HG02798 (cell line): ENCODE results near the gene INF2.
"Not testable (repeated sequence)": the region's sequence is repeated elsewhere in the genome, so short reads cannot be mapped to it uniquely, and the experiment has no call there.

Experiments
- ATAC-seq: cut with Tn5 transposase; IDR thresholded peaks from one replicate; pipeline ENCODE4 v1.9.1; 2021; ENCODE audit warnings: mild to moderate bottlenecking; ENCODE audit not compliant: unreplicated experiment, poor library complexity

Gene INF2

DNA sequence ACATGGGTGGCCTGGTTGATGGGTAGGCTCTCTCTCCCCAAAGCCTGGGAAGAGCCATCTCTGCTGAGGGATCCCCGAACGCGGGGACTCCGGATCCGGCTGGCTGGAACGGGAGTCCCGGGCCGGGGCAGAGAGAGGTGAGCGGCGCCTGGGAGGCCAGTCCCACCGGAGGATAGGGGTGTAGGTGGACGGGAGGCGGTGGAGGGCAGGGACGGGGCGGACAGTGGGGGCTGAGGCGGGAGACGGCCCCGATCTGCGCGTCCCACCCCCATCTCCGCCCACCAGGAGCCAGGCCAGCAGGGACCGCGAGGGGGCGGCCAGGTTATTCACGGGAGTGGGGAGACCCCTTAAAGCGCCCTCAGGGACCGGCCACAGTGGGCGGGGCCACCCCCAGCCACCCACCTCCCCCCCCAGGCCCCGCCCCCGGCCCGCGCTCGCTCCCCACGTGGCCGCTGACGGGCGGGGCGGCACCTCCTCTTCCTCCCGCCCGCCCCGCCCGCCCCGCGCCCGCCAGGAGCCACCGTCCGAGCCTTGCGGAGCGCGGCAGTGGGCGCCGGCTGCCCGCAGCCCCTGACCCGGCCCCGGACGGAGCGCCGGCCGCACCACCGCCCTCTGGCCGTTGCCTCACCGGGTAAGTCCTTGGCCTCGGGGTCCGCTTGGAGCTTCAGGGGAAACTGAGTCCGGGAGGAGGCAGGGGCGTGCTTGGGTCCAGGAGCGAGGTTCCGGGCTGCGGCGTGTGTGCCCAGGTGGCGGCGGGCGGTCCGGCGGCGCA is at the start of gene INF2:
INF2 (plus strand) TSS at position 510 of the 772 bp plus-strand sequence. CDS start 11,748 bp downstream, outside the sequence.
- peak; percentile 43 for ATAC-seq

DNA sequence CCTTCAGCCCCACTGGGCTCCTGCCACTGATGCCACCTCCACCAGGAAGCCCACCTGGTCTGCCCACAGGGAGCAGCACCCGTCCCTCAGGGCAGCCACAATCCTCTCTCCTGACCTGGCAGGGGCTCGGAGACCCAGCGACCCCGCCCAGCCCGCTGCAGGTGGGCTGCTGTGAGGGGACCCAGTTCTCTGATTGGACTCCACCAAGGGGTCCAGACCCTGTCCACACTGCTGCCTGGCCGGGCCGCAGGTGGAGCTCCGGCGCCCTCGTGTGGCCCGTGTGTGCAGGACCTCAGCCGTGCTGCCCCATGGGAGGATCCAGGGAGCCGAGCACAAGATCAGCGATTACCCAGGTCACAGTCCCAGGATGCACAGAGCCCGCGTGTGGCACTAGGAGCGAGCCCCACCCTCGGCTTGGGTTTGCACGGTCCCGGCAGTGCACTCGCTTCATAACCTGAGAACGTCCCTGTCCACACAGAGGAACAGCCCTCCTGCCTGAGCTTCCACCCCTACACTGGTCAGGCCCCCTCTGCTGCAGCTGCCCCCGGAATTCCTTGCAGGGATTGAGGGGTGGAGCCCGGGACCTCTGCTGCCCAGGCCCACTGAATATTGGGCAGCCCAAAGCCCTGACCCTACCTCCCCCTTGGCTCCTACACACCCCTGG is 49.4 kb upstream of the INF2 start:
- ATAC-seq, result no peak

DNA sequence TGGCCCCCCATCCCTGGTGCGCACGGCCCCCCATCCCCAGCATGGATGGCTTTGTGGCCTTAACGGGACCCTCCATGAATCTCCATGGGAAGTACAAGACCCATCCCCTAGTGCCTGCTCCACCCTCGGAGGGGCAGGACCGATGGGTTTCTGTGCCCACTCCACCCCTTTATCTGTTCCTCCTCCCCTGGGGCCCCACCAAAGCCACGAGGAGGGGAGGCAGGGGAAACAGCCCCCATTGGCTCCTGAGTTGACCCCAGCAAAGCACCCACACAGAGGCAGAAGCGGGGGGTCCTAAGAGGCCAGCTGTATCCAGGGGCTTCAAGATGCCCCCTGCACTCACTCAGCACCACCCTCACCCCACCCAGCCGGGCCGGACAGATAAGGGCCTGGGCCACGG is 48.7 kb upstream of the INF2 start:
- ATAC-seq, result no peak

DNA sequence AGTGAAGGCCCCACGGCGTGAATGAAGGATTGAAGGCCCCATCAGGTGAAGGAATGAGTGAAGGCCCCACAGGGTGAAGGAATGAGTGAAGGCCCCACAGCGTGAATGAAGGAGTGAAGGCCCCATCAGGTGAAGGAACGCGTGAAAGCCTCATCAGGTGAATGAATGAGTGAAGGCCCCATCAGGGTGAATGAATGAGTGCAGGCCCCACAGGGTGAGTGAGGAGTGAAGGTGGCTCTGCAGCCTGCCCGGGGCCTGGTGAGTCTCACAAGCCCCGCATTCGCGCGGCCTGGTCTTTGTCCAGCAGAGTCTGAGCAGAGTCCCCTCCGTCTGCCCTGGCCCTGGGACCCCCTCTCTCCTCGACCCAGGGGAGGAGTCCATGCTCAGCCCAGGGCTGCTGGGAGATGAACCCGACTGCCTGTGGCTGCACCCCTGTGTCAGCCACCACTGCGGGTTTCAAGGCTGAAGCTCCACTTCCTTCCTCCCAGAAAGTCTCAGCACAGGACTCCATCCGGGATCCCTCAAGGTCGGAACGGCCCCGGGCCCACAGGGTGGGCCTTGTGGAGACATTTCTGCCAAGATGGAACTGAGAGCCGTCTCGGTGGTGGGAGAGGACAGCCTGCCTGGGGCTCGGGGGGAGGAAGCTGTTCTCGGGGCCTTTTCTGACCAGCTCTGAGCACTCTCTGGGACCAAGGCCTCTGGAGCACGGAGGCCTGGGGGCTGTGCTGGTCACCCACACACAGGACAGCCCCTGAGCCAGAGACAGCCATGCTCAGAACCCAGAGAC is 47.5 kb upstream of the INF2 start:
- ATAC-seq, result no peak

DNA sequence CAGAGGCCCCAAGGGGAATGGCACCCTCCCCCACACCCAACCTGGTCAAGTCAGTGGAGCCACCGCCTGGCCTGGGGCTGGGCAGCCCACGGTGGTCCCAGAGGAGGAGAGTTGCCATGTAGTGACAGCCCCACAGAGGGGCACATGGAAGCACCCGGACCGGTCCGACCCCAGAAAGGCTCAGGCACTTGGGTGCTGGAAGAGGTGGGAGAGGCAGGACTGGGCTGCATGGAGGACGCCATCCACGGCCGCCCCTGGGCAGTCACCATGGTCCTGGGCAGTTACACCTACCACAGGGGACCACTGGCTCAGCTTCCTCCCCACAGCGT is 46.9 kb upstream of the INF2 start:
- ATAC-seq, result no peak

DNA sequence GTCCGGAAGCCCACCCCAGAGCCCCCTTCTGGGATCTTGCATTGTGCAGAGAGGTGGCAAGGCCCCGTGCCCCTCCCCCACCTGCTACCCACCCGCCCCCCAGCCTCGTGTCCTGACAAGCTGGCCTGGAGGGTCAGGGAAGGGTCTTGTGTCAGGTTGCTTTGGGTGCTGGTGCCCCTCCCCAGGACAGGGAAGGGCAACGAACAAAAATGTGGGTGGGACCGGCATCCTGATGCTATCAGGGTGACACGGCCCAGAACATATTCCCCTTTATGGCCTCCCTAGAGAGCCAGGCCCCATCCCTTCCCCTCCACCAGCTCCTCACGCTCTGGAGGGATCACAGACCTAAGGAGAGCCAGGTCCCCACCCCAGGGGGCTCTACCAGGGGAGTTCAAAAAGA is 46.1 kb upstream of the INF2 start:
- no peak for ATAC-seq

DNA sequence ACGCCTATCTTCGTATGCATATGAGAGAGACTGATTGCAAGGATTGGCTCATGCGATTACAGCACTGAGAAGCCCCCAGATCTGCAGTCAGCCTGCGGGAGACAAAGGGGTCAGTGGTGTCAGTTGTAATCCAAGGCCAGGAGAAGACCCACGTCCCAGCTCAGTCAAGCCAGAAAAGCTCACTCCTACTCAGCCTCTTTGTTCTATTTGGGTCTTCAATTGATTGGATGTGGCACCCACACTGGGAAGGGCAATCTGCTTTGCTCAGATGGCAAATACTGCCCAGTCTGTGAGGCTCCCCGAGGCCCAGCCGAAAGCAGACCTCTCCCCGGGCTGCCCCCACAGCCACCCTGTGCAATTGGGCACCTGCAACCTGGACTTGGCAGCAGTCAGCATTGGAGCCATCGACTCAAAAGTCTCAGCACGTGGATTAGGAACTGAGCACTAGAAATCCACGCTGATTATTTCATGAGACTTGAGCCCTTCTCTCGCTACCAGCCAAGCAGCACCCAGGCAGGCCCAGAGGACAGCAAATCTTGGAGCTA is 45.3 kb upstream of the INF2 start:
- no peak for ATAC-seq

DNA sequence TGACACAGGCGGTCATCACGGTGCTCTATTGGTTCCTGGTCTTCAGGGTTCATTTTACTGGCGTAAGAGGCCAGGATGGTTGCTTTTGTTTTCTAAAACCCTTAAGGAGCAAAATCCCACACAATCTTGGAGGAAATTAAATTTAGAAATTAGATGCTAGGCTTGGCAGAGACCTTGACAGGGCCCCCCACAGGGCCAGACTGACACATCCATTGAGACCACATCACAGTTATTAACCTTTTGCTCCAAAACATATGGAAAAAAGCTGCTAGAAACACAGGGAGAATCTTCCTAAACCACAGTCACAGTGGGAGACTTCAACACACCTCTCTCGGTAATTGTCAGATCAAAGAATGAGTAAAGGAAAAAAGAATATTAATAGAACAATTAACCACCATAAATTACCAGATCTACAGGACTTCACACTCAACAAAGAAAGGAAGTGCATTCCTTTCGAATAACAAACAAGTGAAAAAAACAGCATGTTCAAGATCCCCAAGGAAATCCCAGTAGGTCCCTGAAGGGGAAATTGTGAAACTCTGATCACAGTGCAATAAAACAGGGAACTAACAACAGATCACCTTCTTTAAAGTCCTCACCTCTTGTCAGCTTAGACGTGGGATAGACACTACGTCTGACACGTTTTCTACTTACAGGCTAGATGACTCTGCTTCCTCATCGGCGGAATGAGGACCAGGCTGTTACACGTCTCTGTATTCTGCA is 44.6 kb upstream of the INF2 start:
- ATAC-seq, result no peak

DNA sequence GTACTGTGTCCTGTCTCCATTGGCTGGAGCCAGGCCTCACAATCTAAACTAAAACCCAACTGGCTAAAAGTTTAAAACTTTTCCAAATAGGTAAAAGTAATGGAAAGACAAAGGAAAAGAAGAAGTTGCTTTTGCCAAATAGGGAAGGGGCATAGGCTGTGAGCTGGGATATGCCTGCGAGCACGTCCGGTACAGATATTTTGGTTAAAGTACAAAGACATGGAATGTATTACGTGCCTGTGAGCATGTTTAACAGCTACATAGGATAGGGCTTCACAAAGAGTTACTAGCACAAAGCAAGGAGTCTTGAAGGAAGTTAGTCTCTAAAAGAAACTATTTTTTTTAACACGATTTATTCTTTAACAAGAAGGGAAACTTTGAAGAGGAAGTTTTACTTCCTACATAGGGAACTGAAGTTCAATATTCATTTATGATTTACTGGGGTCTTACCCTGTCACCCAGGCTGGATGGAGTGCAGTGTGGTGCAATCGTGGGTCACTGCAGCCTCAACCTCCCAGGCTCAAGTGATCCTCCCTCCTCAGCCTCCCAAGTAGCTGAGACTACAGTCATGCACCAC is 41.9 kb upstream of the INF2 start:
- no peak for ATAC-seq

DNA sequence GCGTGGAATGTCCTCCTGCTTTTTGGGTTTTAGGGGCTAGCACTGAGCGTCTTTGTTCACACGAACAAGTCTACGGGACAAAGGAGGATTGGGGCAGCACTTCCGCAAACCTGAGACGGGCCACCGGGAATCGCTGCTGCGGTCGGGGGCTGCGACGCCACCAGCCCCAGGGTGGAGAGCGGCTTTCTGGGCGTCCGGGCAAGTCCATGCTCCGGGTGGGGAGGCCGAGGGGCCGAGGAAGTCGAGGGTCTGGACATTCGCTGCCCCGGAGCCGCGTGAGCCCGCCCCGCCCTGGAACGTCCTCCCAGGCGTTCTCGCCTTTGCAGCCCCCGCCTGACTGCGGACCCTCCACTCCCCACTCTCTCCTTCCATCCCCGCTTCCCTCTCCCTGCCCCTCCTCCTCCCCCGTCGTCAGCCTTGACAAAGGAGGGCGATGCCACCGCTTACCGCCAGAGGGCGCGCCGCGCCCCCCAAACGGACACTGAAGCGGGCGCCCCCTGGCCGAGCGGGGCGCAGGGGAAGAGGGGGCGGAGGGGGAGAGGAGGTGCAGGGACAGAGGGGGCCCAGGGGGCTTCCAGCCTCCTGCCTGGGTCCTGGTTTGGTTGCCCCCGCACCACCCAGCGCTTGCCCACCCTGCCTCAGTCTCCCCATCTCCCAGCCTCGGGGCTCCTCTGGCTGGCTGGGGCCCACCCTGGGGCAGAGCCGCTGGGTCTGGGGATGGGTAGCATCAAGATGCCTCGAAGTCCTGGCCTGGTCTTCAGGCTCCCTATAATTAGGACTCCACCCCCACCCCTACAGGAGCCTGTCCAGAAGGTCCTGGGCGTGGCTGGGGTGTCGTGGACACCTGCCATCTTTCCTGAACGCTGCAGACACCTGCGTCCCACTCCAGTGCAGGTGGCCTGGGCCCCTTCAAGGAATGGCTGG is 39.1 kb upstream of the INF2 start:
- ATAC-seq, result peak; percentile 62

DNA sequence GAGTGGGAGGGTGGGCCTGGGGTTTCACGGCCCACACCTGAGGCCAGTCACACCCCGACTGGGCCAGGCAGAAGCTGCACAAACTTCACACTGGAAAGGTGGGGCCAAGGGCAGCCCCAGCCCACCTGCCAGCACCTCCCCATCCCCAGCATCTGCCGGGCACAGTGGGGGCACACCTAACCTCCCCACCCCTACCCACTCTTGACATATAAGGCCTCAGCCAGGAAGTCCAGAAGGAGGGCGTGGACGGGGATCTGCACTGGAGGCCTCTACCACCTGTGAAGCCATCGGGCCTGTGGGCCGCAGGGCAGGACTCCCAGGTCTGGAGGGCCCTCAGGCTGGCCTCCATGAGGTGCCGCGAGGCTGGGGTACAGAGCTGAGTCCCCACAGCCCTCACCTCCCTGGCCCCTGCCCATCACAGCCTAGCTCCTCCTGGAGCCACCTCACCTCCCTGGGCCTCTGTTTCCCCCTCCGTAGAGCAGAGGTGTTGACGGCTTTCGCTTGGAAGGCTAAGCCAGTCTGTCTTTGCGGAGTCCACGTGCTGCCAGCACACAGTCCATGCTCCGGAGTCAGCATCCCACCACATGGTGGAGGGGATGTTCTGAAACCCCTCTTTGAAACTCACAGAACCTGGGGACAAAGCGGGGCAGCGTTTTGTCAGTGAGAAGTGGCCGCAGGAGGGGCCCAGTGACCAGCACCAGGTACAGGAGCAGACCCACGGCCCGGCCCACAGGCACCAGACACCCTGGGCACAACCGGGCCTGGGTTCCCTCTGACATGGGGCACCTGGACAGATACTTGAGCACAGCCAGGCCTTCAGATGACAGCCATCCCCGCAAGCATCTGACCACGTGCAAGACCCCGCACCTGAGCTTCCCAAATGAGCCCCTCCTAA is 38.2 kb upstream of the INF2 start:
- no peak for ATAC-seq

DNA sequence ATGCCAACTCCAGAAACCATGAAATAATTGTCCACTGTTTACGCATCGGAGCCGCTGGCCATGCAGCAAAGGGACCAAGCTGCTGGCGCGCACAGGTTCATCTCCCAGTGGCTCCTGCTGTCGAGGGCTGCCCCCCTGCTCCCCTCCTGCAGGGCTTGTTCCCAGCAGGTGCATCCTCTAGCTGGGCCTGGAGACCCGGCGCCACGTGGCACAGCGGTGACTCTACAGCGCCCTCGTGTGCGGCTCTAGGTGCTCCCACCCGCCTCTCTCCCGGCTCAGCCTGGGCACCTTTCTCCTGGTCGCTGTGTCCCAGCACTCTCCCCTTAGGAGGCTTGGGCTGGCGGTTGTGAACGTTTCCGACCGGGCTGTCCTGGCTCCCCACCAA is 37.5 kb upstream of the INF2 start:
- ATAC-seq, result no peak

DNA sequence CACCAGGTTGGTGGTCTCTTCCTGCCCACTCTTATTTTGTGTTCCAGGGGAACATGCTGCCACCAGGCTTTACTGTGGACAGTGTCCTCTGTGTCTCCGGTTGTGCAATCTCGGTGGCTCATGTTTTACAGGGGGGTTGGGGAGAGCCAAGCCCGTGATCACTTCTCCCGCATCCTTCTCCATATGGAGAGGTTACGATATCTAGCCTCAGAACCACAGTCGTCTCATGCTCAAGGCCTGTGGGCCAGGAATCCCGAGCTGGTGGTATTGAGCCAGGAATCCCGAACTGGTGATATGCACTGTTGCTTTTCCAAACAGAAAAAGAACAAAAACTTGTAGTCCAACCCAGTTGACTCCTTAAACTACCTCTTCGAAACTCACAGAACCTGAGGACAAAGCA is 37.0 kb upstream of the INF2 start:
- no peak for ATAC-seq

DNA sequence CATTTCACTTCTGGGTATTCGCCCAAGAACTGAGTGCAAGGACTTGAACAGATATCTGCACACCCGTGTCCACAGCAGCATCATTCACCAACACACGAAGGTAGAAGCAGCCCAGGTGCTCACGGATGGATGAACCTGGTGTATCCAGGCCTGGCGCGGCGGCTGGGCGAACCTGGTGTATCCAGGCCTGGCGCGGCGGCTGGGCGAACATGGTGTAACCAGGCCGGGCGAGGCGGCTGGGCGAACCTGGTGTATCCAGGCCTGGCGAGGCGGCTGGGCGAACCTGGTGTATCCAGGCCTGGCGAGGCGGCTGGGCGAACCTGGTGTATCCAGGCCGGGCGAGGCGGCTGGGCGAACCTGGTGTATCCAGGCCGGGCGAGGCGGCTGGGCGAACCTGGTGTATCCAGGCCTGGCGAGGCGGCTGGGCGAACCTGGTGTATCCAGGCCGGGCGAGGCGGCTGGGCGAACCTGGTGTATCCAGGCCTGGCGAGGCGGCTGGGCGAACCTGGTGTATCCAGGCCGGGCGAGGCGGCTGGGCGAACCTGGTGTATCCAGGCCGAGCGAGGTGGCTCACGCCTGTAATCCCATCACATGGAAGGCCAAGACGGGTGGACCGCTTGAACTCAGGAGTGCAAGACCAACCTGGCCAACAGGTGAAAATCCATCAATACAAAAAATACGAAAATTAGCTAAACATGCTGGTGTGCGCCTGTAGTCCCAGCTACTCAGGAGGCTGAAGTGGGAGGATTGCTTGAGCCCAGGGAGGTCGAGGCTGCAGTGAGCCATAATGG is 36.1 kb upstream of the INF2 start:
- ATAC-seq, result not testable (repeated sequence)

DNA sequence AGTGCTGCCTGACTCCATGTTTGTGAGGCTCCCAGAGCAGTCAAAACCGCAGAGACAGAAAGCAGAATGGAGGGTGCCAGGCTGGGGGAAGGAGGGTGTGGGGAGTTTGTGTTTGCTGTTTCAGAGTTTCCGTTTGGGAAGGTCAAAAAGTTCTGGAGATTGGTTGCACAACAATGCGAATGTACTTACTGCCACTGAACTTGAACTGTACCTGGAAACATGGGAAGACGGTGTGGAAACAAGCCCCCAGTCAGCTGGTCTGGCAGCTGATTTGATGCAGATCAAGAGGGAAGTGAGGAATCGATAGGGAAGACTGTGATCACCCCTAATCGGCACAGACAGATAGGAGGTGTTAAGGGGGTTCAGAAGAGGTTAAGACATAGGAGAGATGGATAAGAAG is 35.3 kb upstream of the INF2 start:
- no peak for ATAC-seq

DNA sequence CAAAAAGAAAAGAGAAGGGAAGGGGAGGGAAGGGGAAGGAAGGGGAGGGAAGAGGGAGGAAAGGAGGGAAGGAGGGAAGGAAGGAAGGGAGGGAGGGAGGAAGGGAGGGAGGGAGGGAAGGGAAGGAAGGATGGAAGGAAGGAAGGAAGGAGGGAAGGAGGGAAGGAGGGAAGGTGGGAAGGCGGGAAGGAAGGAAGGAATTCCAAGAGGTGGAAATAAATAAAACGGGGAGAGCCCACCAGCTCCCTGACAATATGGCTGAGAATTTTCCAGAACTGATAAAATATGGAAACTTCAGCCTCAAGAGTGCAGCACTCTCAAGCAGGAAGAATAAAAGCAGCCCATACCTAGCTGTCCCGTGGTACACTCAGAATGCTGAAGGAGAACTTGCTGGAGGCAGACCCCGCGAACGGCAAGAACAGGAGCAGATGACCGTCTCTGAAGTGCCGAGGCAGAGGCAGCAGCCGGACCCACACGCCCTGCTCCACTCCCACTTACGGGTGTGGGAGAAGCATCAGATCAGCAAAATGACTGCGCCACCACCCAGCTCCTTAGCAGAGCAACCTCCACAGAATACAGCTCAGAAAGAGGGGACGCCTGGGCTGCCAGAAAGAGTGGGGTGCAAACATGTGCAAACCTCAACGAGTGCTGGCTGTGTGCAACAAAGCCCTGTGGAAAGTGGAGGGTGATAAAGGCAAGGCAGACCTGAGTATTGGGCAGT is 34.1 kb upstream of the INF2 start:
- ATAC-seq, result no peak
